ENCODE results near the gene CTNND2.
"Not testable (repeated sequence)": the region's sequence is repeated elsewhere in the genome, so short reads cannot be mapped to it uniquely, and the experiment has no call there.

The CTNND2 gene

DNA sequence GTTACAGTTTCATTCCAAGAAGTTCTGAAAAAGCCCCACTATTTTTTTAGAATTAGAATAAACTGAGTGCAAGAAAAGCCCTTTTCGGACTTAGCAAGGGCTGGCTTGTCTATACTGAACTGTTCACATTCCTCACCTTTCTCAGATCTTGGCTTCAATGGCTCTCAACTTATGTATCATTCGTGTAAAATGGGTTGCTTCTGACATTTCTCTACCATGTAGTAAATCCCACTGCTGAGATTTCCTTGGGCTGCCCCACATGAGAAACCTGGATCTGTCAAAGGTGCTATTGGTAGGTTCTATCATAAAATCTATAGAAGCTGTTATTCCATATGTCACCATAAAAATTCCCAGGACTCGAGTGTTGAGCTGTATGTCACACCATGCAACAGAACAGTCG lies 454.3 kb downstream of the CTNND2 start:
- DNase-seq (ENCODE audit: low spot score), result no peak

DNA sequence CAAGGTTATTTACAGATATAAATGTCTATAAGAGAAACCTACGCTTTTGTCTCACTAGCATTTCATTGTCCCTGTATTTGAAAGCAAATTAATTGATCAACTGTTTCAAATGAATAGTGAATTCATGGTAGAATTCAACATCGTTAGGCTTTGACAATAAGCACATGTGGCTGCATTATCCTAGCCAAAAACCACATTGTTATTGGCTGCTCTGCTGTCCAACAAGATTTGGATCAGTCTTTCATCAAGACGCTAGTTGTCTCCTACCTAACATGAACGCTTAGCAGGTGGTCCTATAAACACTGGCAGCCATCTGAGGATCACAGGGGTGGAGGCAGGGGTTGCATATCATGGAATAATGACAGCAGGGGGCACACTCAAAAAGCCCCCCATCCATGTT lies 455.0 kb downstream of the CTNND2 start:
- no peak for DNase-seq (ENCODE audit: low spot score)

DNA sequence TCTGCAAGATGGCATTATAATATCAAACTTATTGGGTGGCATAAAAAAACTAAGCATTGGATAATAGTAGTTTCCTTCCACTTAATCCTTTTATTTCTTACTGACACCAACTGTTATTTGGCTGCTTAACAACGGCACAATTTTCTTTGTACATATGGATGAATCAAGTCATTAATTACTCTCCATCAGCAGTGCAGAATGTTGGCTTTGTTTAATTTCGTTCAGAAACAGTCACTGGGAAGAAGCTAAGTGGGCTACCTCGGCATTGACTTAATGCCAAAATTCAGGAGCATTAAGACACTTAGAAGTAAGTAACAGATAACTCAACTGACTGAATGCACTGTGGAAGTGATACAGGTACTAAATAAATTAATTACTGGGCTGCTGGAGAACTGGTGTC lies 460.4 kb downstream of the CTNND2 start:
- no peak for DNase-seq (ENCODE audit: low spot score)

DNA sequence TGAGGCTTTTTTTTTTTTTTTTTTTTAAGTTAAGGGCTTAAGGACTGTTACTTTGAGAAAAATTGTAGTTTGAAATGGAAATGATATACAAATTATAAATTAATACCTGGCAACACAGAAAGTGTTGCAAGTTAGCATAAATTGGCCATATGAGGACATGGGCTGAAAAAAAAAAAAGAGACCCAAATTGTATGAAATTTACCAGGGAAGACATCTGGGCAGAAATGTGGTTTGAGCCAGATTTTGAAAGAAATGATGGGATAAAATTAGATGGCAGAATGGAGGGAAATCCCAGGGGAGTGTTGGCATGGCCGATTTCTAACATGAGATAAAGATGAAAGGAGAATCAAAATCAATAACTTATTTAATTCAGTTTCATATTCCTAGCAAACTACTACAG lies 472.1 kb downstream of the CTNND2 start:
- DNase-seq (ENCODE audit: low spot score), result no peak

DNA sequence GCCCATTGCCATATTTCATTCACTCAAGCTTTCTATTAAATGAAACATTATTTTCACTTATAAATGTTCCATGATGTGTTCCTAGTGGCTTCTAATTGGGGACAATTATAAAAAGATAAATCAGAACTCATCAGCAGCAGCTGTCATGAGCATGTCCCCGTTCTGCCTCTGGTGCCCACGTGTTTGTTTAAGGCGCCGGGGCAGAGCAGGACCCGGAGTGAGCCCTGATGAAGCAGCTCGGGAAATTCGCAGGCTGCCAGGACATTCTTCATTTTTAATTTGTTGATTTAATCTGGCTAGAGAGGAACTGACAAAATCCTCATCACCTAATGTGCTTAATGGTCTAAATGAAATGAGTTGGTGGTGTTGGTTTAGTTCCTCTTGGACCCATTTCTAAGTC lies 475.0 kb downstream of the CTNND2 start:
- DNase-seq (ENCODE audit: low spot score), result no peak

DNA sequence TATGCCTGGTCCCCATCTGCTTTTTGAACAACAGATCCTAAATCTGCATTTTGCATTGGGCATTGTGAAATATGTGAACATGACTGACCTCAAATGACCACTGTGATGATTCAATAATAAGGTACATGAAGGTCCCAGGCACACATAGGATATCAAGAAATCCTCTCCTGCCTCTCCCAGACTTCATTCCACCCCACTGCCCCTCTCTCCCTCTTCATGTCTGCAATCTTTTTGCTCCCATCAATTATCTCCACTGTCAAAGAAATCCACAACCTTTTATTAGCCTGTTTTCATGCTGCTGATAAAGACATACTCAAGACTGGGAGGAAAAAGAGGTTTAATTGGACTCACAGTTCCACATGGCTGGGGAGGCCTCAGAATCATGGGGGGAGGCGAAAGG lies 476.7 kb downstream of the CTNND2 start:
- no peak for DNase-seq (ENCODE audit: low spot score)

DNA sequence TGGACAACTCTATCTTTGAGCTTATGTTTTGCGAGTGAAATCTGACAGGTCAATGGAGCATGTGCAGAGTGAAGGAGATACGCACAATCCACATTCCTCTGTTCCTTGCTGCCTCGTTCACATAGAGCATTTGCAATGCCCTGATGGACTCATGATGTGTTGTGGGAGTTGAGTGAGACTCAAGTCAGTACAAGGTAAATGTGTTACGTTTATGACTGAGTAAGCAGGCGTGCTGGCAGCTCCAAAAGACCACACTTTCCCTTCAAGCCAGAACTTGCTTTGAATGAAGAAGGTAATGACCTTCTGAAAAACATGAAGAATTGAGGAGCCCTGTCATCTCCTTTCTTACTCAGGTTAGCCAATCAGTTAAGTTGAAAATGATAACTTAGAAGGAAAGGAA lies 477.8 kb downstream of the CTNND2 start:
- no peak for DNase-seq (ENCODE audit: low spot score)

DNA sequence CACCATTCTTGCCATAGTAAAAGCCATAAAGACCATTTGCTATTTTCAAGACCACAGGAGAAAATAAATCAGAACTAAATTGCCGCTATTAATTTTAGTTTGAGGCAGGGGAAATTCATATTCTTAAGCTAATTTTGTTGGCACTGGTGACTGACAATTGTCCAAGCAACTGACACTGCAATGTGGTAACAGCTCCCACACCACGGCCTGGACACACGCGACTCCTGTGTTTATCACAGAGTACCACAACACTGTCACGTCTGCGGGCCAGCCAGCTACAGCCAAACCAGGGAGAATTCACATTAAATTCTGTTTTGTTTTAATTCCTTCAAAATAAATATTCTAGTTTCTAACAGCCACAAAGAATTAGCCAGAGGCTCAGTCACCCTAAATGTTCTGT lies 481.9 kb downstream of the CTNND2 start:
- DNase-seq (ENCODE audit: low spot score), result no peak

DNA sequence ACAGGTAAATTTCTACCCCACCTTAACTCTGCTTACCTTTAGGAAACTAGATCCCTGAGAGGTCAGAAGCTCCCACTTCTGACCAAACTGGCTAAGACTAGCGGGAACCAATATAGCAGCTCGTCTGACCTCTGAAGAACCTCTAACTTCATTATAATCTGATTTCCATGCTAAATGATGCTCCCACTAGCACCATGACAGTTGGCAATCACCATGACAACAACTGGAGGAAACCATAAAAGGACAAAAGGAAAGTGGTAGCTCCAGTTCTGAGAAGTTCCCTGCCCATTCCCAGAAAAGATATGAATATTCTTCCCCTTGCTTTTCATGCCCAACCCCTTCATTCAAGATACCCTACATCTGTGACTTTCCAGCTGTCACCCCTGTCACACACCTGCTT lies 483.3 kb downstream of the CTNND2 start:
- DNase-seq (ENCODE audit: low spot score), result no peak

DNA sequence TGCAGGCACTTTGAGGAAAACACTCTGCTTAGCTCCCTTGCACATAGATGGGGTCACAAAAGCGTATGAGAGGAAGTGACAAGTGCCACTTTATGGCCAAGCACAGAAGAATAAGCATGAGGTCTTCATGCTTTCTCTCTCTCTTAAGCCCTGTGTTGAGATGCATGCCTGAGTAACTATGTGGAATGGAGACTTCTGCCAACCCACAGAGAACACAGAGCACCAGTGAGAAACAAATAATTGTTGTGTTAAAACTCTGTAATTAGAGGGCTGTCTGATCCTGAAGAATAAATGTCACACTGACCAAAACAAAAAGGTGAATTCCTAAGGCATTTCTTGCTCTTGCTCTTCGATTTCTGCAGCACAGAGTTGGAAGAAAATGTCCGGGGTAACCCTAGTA lies 488.5 kb downstream of the CTNND2 start:
- no peak for DNase-seq (ENCODE audit: low spot score)

DNA sequence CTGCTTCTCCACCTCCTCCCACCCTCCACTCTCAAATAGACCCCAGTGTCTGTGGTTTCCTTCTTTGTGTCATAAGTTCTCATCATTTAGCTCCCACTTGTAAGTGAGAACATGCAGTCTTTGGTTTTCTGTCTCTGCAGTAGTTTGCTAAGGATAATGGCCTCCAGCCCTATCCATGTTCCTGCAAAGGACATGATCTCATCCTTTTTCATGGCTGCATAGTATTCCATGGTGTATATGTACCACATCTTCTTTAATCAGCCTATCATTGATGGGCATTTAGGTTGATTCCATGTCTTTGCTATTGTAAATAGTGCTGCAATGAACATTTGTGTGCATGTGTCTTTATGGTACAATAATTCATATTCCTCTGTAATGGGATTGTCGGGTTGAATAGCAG lies 489.5 kb downstream of the CTNND2 start:
- not testable (repeated sequence) for DNase-seq (ENCODE audit: low spot score)

DNA sequence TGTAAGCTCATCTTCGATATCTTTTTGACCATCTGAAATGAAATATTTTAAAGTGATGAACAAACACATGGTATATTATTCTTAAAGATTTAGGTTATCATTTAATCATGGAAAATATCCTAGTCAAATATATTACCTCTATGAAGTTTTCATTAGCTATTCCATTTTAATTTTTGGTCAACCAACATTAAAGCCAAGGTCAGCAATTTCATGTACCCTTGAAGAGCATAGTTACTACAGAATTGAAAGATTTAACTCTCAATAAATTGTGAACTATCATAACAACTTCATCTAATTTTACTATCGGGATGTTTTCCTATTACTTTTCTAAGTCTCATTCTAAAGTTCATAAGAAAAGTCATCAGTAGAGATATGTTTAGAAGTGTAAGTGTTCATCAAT lies 492.6 kb downstream of the CTNND2 start:
- DNase-seq (ENCODE audit: low spot score), result no peak

DNA sequence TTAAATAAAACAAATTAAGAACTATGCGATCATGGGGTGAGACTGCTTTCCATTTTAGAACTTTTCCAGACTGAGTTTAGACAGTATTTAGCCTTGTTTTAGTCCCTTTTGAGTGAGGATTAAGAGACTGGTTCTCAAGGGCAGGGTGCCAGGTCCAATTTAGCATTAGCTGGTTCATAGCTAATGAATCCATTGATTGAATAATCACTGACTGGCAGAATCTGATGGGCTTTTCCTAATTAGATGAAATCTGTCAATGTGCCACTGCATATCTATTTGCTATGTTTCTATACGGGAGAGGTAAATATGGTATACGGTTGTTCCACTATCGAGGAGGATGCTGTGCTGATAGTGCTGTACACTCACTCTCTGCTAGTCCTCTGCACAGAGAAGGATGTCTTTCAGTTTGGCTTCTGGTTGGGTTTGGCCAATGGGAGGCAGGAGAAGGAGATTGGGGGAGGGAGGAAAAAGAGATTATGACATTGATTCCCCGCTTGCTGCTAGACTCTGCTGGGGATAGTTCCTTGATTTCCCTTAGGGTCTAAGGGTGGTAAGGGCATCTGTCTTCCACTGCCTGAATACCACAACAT lies 496.6 kb downstream of the CTNND2 start:
- DNase-seq (ENCODE audit: low spot score), result no peak

DNA sequence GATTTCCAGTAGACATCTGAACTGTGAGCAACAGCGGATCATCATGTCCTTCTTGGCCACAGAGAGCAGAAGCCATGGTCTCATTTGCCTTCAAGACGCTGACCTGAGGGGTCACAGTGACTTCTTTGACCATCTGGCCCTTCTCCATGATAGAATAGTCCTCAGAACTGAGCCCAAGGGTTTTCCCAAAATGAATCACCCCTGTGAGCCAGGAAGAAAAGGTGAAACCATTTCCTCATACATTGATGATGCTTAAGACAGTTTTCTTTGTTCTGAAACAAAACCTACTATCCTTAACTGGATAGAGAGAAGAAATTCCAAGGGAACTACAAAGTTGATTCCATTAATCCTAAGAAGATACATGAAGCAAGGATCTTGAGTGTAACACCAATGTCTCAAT lies 503.9 kb downstream of the CTNND2 start:
- DNase-seq (ENCODE audit: low spot score), result no peak

DNA sequence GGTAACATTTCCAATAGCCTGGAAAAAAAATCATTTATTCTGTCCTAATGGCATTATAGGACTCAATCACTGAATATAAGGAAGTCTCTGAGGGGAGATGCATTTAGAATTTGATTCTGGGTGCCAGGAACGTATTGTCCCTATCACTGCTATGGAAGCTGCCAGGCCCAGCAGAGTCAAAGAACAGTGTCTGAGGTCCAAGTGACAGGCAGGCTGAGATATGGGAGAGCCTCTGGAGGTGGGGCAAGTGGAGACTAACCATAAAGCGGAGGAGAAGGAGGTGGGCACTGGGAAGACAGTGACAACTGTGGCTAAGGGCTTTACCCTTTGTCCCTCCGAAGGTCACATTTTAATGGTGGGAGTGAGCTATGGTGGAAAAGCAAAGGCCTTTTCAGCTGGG lies 505.5 kb downstream of the CTNND2 start:
- DNase-seq (ENCODE audit: low spot score), result no peak

DNA sequence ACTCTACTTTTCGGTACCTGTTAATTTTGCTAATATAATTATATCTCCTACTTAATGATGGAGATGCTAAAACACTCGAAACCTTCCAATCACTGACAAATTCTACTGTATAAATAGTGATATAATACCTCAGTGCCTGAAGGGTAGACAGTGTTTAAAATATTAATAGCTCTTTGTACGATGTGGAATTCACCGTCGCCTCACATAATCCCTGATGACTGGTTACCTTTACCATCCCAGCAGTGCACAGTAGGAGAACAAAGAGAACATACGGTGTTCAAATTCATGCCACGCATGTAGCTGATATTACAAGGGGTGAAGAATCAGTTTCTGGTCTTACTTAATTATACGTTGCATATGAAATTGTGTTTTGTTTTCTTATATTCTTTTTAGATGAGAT lies 506.7 kb downstream of the CTNND2 start:
- DNase-seq (ENCODE audit: low spot score), result no peak

DNA sequence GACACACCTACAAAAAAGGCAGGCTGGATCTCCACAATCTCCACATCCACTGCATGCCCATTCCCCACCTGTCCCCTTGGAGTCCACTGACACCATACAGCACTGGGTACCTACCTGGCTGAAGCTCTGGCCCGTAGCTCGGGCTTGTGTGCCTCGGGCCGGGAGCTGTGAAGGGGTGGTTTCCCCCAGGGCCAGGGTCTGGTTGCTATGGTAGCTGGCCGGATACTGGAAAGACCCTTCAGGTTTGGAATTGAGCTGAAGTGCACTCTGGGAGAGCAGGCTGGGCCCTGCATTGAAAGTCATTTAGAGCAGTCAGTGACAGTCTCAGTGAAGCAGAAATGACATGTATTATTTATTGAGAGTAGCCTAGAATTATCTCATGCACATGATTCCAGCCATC lies 507.3 kb downstream of the CTNND2 start:
- DNase-seq (ENCODE audit: low spot score), result no peak

DNA sequence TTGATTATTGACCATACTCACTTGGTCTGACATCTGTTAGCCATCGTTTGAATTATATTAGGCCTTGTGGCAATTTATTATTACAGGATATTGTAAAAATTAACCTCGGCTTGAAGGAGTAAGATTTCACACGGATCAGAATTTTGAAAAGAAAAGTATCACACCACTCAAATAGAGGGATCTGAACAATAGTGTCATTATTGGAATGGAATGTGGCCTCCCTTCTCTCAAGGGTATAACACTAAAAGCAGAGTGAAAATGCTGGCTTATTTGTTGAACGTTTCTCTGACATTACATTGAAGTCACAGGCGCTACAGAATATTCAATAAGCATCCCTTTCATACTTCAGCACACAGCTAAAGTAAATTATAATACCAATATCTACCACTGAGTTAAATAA lies 509.3 kb downstream of the CTNND2 start:
- no peak for DNase-seq (ENCODE audit: low spot score)

DNA sequence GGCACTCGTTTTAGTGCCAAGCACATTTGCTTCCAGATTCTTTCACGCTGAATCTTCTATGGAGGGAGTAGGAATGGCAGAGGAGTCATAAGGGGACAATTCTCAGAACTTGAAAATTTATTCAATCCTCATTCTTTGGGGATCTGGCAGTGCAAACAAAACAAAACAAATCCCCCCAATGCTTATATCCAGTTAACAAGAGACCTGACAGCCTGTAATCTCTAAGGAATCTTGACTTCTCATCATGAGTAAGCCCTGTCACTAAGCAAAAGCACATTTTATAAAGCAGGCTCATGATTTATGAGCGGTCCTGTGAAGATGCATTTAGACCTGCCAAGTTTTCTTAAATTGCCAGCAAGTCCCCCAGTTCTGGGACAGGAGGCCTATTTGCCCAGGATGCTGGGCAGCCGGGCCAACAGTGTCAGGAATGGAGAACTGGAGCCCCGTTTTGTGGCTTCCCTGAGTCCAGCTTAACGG lies 513.9 kb downstream of the CTNND2 start:
- DNase-seq (ENCODE audit: low spot score), result no peak

DNA sequence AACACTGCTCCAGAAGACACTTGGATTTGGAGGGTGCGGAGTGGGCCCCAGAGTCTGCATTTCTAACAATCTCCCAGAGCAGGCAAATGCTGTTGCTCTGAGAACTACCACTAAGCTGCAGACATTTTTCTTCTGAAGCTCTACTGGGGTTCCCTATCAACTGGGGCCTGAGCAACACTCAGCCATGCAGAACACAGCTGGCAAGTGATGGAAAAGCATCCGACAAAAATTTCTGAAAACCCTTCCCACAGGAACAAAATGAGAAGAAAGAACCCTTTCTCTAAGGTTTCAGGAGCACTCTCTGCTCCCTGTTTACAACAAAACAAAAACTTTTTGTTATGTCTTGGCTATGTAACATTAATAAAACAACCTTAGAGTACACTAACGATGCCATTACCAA lies 516.9 kb downstream of the CTNND2 start:
- DNase-seq (ENCODE audit: low spot score), result no peak

DNA sequence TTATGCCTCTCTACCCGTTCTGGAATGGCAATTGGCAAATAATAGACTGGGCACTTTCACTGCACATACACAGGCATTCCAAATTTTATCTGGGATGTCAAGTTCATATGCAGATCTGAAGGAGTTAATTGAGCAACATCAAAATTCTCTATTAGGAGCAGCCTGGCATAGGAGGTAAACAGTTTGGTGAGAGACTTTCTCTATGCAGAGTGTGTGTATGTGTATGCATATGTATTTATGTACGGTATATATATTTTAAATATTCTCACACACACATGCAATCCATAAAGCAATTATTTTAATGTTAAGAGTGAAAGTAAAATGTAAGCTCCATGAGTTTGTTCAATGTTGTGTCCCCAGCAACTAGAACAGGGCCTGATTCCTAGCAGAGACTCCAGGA lies 517.8 kb downstream of the CTNND2 start:
- no peak for DNase-seq (ENCODE audit: low spot score)

DNA sequence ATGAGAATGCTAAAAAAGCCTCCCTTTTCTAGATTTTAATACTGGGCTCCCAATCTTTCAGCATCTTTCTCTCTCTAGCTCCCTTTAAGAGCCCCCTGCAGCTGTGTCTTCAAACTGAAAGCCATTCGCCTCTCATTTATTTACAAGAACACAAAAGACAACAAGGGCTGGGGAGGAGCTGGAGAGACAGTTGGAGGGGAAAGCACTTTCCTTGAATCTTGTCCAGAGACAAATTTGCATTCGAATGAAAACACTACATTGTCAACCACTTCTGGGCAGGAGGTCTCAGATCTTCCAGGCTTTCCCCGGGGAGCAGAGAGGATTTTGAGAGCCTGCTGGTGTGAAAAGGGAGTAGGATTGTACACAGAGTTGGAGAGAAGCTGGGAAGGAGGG lies 518.3 kb downstream of the CTNND2 start:
- no peak for DNase-seq (ENCODE audit: low spot score)

DNA sequence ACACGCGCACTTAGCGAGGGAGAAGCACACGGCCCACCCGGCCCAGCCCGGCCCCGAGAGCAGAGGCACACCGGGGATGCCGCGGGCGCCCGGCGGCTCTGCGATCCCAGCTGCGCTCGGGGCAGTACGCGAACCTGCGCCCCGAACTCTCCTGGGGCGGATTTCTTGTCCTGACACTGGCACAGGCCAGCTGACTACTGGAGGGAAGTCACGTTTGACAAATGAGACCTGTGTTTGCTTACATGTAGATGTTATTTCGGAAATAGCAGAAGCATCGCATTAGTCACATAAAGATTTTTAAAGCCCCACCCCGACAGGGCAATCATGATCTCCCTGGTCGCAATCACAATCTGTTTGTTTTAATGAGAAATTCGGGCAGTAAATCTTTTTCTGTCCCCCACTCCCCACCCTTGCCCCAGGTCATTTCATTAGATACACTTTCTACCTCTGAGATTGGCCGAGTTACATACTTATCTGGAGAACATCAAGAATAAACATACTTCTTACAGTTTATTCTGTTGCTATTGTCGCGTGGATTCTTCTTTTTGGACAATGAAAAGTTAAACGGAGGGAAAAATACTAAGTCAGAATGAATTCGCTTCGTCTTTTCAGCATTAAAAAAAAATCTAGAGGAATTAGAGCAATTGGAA lies 518.9 kb downstream of the CTNND2 start:
- no peak for DNase-seq (ENCODE audit: low spot score)

Data from kidney capillary endothelial cell (primary cell).